ENCODE results near the gene SETD1B.

The SETD1B gene

DNA sequence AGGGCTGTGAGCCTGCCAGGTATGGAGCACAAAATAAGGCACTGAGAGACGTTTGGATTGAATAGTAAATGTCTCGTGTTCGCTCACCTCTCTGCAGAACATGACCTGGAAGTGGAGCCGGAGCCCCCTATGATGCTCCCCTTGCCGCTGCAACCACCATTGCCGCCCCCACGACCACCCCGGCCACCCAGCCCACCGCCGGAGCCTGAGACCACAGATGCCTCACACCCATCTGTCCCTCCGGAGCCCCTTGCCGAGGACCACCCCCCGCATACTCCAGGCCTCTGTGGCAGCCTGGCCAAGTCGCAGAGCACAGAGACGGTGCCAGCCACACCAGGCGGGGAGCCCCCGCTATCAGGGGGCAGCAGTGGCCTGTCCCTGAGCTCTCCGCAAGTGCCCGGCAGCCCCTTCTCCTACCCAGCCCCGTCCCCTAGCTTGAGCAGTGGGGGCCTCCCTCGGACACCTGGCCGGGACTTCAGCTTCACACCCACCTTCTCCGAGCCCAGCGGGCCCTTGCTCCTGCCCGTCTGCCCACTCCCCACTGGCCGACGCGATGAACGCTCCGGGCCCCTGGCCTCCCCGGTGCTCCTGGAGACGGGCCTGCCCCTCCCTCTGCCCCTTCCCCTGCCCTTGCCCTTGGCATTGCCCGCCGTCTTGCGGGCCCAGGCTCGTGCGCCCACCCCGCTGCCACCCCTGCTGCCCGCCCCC, 18.7 kb downstream of the SETD1B start:
- TF ChIP-seq, protein P1, sequence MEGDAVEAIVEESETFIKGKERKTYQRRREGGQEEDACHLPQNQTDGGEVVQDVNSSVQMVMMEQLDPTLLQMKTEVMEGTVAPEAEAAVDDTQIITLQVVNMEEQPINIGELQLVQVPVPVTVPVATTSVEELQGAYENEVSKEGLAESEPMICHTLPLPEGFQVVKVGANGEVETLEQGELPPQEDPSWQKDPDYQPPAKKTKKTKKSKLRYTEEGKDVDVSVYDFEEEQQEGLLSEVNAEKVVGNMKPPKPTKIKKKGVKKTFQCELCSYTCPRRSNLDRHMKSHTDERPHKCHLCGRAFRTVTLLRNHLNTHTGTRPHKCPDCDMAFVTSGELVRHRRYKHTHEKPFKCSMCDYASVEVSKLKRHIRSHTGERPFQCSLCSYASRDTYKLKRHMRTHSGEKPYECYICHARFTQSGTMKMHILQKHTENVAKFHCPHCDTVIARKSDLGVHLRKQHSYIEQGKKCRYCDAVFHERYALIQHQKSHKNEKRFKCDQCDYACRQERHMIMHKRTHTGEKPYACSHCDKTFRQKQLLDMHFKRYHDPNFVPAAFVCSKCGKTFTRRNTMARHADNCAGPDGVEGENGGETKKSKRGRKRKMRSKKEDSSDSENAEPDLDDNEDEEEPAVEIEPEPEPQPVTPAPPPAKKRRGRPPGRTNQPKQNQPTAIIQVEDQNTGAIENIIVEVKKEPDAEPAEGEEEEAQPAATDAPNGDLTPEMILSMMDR (conservative IDR thresholded peaks at IDR 0.05): no peak
- no peak overlapping the region for H3K27ac ChIP-seq

DNA sequence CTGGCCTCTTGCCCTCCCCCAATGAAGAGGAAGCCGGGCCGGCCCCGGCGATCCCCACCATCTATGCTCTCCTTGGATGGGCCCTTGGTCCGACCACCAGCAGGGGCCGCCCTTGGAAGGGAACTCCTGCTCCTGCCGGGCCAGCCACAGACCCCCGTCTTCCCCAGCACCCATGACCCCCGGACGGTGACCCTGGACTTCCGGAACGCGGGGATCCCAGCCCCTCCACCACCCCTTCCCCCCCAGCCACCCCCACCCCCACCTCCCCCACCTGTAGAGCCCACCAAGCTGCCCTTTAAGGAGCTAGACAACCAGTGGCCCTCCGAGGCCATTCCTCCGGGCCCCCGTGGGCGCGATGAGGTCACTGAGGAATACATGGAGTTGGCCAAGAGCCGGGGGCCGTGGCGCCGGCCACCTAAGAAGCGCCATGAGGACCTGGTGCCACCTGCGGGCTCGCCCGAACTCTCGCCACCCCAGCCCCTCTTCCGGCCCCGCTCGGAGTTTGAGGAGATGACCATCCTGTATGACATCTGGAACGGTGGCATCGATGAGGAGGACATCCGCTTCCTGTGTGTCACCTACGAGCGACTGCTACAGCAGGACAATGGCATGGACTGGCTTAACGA, 19.4 kb downstream of the SETD1B start:
- TF ChIP-seq, protein P1 (conservative IDR thresholded peaks at IDR 0.05): no peak

DNA sequence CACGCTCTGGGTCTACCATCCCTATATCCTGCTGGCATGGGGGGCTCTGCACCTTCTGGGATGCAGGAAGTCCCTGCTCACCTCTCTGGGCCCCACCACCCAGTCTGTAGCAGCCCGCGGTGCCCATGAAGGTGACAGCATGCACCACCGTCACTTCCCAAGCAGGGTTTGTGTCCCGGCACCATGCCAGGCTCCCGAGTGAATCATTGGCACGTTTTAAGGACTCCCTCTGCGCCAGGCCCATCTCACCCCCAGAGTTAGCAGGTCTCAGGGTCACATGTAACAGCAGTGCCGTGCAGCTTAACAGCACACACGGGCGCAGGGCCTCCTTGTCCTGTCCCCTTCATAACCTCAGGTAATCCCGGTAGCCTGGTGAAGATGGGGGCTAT, 19.9 kb downstream of the SETD1B start:
- TF ChIP-seq, protein P1 (conservative IDR thresholded peaks at IDR 0.05): no peak
- no peak overlapping the region for H3K27ac ChIP-seq

More for the DNA sequence above, 19.4 kb downstream of the SETD1B start:
- H3K27ac ChIP-seq: no peak overlapping the region

DNA sequence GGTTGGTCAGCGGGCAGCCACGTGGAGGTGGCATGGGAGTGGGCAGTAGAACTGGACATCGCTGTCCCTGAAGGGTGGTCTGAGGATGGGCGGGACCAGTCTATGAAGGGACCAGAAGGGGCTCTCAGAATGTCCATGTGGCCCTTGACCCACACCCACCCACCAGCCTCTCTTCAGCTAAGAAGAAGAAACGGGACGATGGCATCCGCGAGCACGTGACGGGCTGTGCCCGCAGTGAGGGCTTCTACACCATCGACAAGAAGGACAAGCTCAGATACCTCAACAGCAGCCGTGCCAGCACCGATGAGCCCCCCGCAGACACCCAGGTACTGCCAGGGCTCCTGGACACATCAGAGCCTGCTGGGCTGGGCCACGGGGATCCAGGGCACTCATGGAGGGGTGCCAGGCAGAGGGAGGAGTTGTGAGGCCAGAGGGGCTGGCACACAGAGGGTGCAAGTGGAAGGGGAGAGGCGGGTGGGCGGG, 21.3 kb downstream of the SETD1B start:
- TF ChIP-seq, protein P1 (conservative IDR thresholded peaks at IDR 0.05): no peak

DNA sequence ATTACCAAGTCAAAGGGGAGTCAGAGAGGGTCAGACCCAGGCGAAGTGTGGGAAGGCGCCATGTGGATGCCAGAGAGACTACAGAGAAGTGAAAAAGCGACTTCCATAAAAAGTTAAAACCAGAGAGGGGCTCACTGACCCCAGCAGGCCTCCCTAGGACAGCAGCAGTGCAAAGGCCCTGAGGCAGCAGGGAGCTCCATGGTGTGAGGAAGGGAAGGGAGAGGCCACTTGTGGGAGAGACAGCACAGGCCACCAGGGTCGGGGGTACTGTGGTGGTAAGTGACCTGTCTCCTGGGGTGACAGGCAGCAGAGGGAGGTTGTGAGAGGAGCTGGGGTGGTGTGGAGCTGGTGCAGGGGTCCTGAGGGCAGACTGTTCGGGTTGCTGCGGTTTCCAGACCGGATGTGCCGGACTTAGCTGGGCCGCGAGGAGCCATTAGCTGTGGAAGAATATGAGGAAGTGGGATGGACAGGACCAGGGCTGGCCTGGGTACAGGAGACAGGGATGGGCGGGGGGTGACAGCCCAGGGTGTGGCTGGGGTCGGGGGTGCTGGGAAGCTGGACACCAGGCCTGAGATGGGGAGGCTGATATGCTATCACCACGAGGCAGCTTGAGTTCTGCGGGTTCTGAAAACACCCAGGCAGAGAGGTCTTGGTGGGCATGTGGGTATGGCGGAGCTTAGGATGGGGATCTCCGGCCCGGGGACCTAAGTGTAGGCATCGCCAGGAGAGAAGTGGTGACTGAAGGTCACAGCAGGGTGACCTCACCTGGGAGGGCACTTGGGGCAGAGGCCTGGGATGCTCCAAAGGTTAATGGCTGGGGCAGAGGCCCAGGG, 22.7 kb downstream of the SETD1B start:
- H3K27ac ChIP-seq: no peak overlapping the region
- TF ChIP-seq, protein P1 (conservative IDR thresholded peaks at IDR 0.05): no peak

More for the DNA sequence above, 21.3 kb downstream of the SETD1B start:
- no peak overlapping the region for H3K27ac ChIP-seq

DNA sequence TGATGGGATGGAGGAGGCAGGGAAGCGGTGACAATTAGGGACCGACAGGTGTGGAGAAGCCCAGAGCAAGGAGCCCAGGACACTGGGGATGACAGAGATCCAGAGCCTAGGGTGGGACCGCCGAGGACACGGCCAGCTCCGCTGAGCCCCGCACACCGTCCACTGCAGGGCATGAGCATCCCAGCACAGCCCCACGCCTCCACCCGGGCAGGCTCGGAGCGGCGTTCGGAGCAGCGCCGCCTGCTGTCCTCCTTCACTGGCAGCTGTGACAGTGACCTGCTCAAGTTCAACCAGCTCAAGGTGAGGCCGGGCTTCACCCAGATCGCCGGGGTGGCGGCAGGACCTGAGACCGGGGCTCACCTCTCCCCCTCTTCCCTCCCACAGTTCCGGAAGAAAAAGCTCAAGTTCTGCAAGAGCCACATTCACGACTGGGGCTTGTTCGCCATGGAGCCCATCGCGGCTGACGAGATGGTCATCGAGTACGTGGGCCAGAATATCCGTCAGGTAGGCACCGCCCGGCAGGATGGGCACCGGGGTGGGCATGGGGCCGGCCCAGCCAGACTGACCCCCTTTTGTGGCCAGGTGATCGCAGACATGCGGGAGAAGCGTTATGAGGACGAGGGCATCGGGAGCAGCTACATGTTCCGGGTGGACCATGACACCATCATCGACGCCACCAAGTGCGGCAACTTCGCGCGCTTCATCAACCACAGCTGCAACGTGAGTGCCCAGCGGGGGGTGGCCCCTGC, 23.7 kb downstream of the SETD1B start:
- TF ChIP-seq, protein P1 (conservative IDR thresholded peaks at IDR 0.05): no peak

More for the DNA sequence above, 23.7 kb downstream of the SETD1B start:
- H3K27ac ChIP-seq: no peak overlapping the region

Measured in VCaP (cell line).